WI38 (cell line): Measurements from ENCODE around the gene SPI1.
A peak's percentile ranks its signal among the peaks of the same experiment; 100 is the strongest.

ENCODE experiments used
- H3K4me3 ChIP-seq: 2 replicates; pipeline ENCODE4 v1.5.1; 2011; ENCODE audit warnings: low read depth, mild to moderate bottlenecking, control low read depth, low read length
- TF ChIP-seq, protein P1 (sequence below): IDR thresholded peaks from 2 replicates; pipeline ENCODE4 v1.5.1; 2012; ENCODE audit warnings: low read depth, mild to moderate bottlenecking, control low read depth, low read length

SPI1 gene

DNA sequence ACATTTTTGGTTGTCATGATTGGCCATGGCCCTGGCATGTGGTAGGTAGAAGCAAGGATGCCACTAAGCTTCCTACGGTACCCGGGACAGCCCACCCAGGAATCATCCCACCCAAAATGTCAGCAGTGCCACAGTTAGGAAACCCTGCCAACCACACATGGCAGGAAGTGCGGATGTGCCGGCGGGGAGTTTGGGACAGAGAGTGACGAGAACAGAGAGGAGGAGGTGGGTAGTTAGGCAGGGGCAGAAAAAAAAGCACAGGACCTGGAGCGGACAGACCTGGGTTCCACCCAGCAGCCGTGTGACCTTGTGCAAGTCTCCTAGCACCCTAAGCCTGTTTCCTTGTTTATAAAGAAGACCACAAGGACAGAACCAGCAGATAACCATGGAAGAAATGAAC, 3.3 kb downstream of the SPI1 start:
- no peak overlapping the region for H3K4me3 ChIP-seq
- TF ChIP-seq, protein P1, sequence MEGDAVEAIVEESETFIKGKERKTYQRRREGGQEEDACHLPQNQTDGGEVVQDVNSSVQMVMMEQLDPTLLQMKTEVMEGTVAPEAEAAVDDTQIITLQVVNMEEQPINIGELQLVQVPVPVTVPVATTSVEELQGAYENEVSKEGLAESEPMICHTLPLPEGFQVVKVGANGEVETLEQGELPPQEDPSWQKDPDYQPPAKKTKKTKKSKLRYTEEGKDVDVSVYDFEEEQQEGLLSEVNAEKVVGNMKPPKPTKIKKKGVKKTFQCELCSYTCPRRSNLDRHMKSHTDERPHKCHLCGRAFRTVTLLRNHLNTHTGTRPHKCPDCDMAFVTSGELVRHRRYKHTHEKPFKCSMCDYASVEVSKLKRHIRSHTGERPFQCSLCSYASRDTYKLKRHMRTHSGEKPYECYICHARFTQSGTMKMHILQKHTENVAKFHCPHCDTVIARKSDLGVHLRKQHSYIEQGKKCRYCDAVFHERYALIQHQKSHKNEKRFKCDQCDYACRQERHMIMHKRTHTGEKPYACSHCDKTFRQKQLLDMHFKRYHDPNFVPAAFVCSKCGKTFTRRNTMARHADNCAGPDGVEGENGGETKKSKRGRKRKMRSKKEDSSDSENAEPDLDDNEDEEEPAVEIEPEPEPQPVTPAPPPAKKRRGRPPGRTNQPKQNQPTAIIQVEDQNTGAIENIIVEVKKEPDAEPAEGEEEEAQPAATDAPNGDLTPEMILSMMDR = no peak

DNA sequence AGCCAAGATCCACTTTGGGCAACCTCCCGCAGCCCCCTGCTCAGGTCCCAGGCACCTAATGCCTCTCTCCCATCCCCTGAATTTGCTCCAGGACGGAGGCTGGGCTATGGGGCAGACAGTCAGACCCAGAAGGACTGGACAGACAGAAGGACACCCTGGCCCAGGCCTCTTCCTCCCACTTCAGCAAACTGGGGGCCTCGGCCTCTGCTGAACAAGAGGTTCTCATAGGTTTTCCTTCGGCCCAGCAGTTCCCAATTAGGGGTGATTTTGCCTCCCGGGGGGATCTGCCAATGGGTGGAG, 3.7 kb downstream of the SPI1 start:
- TF ChIP-seq, protein P1 = no peak
- H3K4me3 ChIP-seq = no peak overlapping the region

DNA sequence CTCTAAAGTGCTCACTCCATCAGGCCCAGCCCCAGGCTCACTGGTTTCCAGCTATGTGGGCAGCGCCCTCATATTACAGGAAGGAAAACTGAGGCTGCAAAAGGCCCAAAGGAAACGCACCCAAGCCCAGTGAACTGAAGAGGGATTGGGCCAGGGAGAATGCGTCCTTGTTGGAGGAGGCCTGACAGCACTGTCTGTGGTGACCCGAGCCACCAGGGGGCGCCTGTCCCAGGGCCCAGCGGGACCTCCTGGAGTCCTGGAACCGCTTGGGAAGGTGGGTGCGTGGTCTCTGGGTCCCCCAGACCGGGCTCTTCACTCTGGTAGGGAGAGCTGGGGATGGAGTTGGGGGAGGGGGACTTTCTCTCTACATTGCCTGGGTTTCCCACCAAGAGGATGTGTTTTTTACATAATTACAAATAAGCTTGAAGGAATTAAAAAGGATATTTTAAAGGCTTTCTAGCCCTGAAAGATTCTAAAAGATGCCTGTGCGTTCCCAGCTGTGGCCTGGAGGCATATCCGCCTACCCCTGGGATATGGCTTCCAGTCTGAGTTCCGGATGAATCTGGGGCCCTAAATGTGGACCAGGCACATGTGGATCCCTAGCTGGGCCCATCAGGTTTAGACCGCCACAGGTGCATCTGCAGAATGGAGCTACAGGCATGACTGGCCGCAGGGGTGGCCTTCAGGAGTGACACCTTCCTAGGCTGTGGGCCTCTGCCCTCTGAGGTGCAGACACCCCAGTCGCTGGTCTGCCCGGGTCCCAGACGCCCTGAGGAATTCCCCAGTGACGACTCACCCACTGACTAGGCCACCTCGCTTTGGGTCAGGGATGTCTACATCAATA, 4.2 kb downstream of the SPI1 start:
- H3K4me3 ChIP-seq = no peak overlapping the region
- TF ChIP-seq, protein P1 = peak; percentile 92

DNA sequence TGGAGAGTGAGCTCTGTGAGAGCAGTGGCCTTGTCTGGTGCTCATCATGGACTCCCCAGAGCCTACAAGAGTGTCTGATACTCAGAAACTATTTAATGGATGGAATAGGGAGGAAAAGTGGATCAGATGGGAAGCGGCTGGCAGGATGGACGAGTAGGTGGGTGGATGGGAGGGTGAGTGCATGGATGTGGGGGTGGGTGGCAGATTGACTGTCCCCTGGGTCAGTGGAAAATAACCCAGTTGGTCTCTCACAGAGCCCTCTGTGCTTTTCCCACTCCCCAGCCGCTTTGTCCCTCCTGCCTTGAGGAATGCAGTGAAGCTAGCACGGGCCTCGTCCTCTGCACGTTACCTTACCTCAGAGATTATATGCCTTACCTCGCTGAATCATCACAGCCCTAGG, 5.9 kb downstream of the SPI1 start:
- no peak overlapping the region for H3K4me3 ChIP-seq
- TF ChIP-seq, protein P1 = no peak

DNA sequence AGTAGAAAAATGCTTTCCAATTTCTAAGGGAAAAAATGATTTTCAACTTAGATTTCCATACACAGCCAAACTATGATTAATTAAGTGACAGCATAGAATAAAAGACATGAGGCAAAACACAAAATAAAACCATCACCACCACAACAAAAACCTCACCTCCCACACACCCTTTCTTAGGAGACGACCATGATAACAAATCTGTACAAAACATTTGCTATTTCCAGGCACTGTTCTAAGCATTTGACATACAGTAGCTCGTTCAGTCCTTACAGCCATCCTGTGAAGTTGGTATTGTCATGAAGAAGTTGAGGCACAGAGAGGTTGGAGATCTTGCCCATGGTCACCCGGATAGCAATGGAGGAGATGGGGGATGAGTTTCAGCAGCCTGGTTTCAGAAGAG, 8.7 kb downstream of the SPI1 start:
- no peak overlapping the region for H3K4me3 ChIP-seq
- TF ChIP-seq, protein P1 = no peak

DNA sequence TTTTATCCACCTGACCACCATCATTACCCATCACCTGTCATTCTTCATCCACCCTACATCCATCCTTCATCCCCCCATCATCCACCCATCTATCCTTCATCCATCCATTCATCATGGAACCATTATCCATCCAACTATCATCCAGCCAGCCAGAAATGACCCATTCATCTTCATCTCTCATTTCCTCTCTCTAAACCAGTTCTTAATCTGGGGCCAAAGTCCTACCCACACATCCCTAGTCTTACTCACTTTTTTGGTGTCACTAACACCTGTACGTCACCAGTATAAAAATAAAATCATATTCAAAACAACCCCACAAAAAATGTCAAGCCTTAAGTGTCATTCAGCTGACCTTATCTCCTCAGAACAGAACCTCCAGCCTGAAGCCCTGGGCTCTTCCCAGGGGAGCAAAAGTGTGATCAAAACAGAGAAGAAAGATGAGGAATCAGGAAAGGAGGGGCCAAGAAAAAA, 12.3 kb downstream of the SPI1 start:
- H3K4me3 ChIP-seq = no peak overlapping the region
- TF ChIP-seq, protein P1 = no peak

DNA sequence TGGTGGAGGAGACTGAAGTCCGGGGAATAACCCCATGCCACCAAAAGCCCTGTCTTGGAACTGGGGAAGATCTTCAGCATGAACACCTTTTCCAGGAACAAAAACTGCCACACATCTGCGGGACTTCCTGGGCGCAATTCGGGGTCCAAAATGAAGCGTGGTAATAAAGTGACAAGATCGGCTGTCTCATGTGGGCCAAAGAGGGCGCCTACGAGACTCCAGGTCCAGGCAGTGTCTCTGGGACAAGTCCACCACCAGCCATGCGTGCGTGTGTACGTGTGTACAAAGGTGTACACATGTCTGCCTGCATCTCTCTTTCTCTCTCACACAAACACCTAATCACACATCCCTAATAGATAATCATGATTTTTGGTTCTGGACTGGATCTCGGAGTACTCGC, 16.9 kb downstream of the SPI1 start:
- TF ChIP-seq, protein P1 = no peak
- H3K4me3 ChIP-seq = no peak overlapping the region
